K562 (cell line): ENCODE data around the gene SOCS2. TPM values are rescaled to one million over a fixed set of nuclear protein-coding genes. Genes with fewer than 3 reads are reported as not detected.

Experiments
- BACH1 ChIP-seq: fragments of 200-800 bp; sonication (Bioruptor generic); IDR thresholded peaks from 2 replicates; pipeline ENCODE4 v1.6.1; 2016; ENCODE audit warnings: missing genetic modification characterization, missing compliant biosample characterization
- C11orf30 ChIP-seq: fragments of 450-650 bp; IDR thresholded peaks from 2 replicates; pipeline ENCODE4 v1.6.1; 2016; ENCODE audit warnings: low read depth, mild to moderate bottlenecking
- CTBP1 ChIP-seq: fragments of 450-650 bp; IDR thresholded peaks from 2 replicates; pipeline ENCODE4 v1.6.1; 2016; ENCODE audit warnings: borderline replicate concordance
- DPF2 ChIP-seq: fragments of 450-650 bp; IDR thresholded peaks from 2 replicates; pipeline ENCODE4 v1.6.1; 2016
- FOXK2 ChIP-seq, 2 experiments: fragments of 450-650 bp; IDR thresholded peaks in 1 of 2; conservative IDR thresholded peaks in 1 of 2; 2 replicates each; pipeline ENCODE4 v1.6.1; 2016; ENCODE audit warnings: low read depth in 2 of 2, mild to moderate bottlenecking in 1 of 2
- FOXM1 ChIP-seq, 2 experiments: fragments of 450-650 bp in 1 of 2; sonication (generic) in 1 of 2; formaldehyde crosslinking in 1 of 2; IDR thresholded peaks; 2 replicates each; pipeline versions ENCODE4 v1.6.1 to v1.9.0; 2017 to 2022; ENCODE audit warnings: low read depth in 2 of 2, mild to moderate bottlenecking in 2 of 2, missing genetic modification reagents in 1 of 2, moderate library complexity in 1 of 2
- GATAD2B ChIP-seq: fragments of 450-650 bp; IDR thresholded peaks from 2 replicates; pipeline ENCODE4 v1.6.1; 2017; ENCODE audit warnings: mild to moderate bottlenecking, borderline replicate concordance
- JUND ChIP-seq, 2 experiments: IDR thresholded peaks; 2 replicates in 1 of 2; 3 replicates in 1 of 2; pipeline ENCODE4 v1.6.1; 2011; ENCODE audit warnings: borderline replicate concordance in 2 of 2, low read depth in 2 of 2, low read length in 2 of 2, improper control_type of control experiment in 1 of 2, missing biosample characterization in 1 of 2, missing genetic modification characterization in 1 of 2, missing genetic modification reagents in 1 of 2
- MAFF ChIP-seq: IDR thresholded peaks from 2 replicates; pipeline ENCODE4 v1.6.1; 2012; ENCODE audit warnings: low read length, improper control_type of control experiment
- MAFG ChIP-seq: fragments of 450-650 bp; conservative IDR thresholded peaks from 2 replicates; pipeline ENCODE4 v1.6.1; 2016; ENCODE audit warnings: missing genetic modification characterization, missing compliant biosample characterization
- NCOR1 ChIP-seq: fragments of 450-650 bp; IDR thresholded peaks from 2 replicates; pipeline ENCODE4 v1.6.1; 2016; ENCODE audit warnings: mild to moderate bottlenecking, moderate library complexity
- NFE2 ChIP-seq: IDR thresholded peaks from 2 replicates; pipeline ENCODE4 v1.6.1; 2014; ENCODE audit warnings: antibody characterized with exemption, low read depth
- RAD51 ChIP-seq: fragments of 450-650 bp; IDR thresholded peaks from 2 replicates; pipeline ENCODE4 v1.7.1; 2016; ENCODE audit warnings: low read depth, mild to moderate bottlenecking, borderline replicate concordance
- SMARCE1 ChIP-seq: fragments of 450-650 bp; IDR thresholded peaks from 2 replicates; pipeline ENCODE4 v1.7.1; 2016; ENCODE audit warnings: mild to moderate bottlenecking
- SOX6 ChIP-seq: fragments of 450-650 bp; IDR thresholded peaks from 2 replicates; pipeline ENCODE4 v1.6.1; 2014; ENCODE audit warnings: mild to moderate bottlenecking
- TAF9B ChIP-seq: fragments of 450-650 bp; IDR thresholded peaks from 2 replicates; pipeline ENCODE4 v1.6.1; 2018; ENCODE audit warnings: mild to moderate bottlenecking; ENCODE audit not compliant: partially characterized antibody
- TEAD4 ChIP-seq, 2 experiments: sonication (generic) in 1 of 2; formaldehyde crosslinking in 1 of 2; IDR thresholded peaks; 2 replicates each; pipeline versions ENCODE4 v1.6.1 to v1.8.0; 2012 to 2022; ENCODE audit warnings: borderline replicate concordance in 1 of 2, inconsistent platforms in 1 of 2, low read length in 1 of 2, mild to moderate bottlenecking in 1 of 2, missing genetic modification reagents in 1 of 2
- ZKSCAN1 ChIP-seq: fragments of 150-350 bp; IDR thresholded peaks from 2 replicates; pipeline ENCODE4 v1.6.1; 2016; ENCODE audit warnings: low read depth, low read length
- ZNF766 ChIP-seq: fragments of 200-800 bp; sonication (Bioruptor generic); conservative IDR thresholded peaks from 2 replicates; pipeline ENCODE4 v1.6.1; 2016; ENCODE audit warnings: missing genetic modification characterization, missing compliant biosample characterization
- polyA plus RNA-seq, 8 experiments: library from polyadenylated mRNA; depleted of rRNA in 4 of 8; stranded (reverse) in 5 of 8; unstranded in 3 of 8; fragments of >200 nt; fragmentation: Nextera tagmentation in 2 of 8; fragmentation: Illumina TruSeq in 1 of 8; extraction: Ambion mirVana in 2 of 8; extraction: Trizol in 1 of 8; gene quantifications; 2 replicates each; pipeline versions ENCODE4 v1.2.1 to v1.2.3, GENCODE V29; 2011 to 2014; ENCODE audit warnings: inconsistent platforms in 1 of 8, missing spikeins in 1 of 8
- total RNA-seq, 7 experiments: library from RNA; depleted of rRNA in 6 of 7; stranded (reverse); fragments of >200 nt in 6 of 7; fragmentation: Illumina TruSeq in 2 of 7; extraction: Trizol in 2 of 7; gene quantifications; 2 replicates each; pipeline versions ENCODE4 v1.2.1 to v1.2.3, GENCODE V29; 2011 to 2021; ENCODE audit warnings: low replicate concordance in 1 of 7
- TF ChIP-seq, protein P1 (sequence below): fragments of 250-450 bp; sonication (Bioruptor Pico); IDR thresholded peaks from 2 replicates; pipeline ENCODE4 v1.8.0; 2021; ENCODE audit warnings: moderate library complexity, mild to moderate bottlenecking, inconsistent platforms
- TF ChIP-seq, protein P2 (sequence below): fragments of 450-650 bp; IDR thresholded peaks from one replicate; pipeline ENCODE4 v1.6.1; 2018; ENCODE audit warnings: mild to moderate bottlenecking, moderate library complexity; ENCODE audit not compliant: partially characterized antibody
- TF ChIP-seq, protein P3 (sequence below): fragments of 450-650 bp; IDR thresholded peaks from 2 replicates; pipeline ENCODE4 v1.6.1; 2016; ENCODE audit warnings: mild to moderate bottlenecking

SOCS2 gene
- total and polyA plus RNA-seq, 9 of the 15 experiments (the other 6 are each of a cell fraction or from before 2014, with no cell fraction given) = 37.0 to 162 (median 98.7) TPM

DNA sequence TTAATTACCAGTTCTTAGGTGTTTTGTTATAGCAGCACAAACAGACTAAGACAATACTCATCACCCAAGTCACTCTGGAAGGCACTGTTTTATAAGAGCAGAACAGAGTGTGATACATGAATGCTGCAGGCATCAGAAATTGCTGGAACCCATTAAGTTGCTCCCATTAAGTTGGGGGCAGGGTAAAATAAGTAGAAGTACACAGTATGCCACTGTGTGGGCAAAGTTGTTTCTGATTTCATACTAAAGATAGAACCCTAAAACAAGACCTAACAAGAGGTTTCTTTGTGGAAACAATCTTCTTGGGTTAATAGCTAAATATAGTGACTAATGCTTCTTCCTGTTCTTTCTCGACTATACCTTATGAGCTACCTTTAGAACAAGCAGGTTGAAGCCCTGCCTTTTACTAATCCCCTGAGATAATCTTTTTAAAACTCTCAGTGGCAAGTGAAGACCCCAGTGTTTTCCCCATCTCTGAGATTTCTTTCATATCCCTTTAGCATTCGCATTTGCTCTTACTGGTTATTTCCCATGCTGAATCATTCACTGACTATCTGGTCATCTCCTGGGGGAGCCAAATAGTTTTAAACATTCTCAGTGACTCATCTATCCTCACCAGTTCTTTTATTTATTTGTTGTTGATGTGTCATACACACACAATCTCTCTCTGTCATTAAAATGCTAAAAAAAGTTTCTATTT lies 52.3 kb downstream of the SOCS2 start (continued):
- TF ChIP-seq, protein P1, sequence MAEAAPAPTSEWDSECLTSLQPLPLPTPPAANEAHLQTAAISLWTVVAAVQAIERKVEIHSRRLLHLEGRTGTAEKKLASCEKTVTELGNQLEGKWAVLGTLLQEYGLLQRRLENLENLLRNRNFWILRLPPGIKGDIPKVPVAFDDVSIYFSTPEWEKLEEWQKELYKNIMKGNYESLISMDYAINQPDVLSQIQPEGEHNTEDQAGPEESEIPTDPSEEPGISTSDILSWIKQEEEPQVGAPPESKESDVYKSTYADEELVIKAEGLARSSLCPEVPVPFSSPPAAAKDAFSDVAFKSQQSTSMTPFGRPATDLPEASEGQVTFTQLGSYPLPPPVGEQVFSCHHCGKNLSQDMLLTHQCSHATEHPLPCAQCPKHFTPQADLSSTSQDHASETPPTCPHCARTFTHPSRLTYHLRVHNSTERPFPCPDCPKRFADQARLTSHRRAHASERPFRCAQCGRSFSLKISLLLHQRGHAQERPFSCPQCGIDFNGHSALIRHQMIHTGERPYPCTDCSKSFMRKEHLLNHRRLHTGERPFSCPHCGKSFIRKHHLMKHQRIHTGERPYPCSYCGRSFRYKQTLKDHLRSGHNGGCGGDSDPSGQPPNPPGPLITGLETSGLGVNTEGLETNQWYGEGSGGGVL = no peak
- TF ChIP-seq MAFF = peak; percentile 67; the same call in 1 of the 2 replicates
- peak; percentile 88 for TF ChIP-seq MAFG
- TF ChIP-seq SOX6 = peak; percentile 54; the same call in 1 of the 2 replicates
- TF ChIP-seq NCOR1 = 0 out of 2 replicates have a peak, but pooled peaks have one; percentile 47
- TF ChIP-seq TAF9B = peak; percentile 41
- TF ChIP-seq, protein P2, sequence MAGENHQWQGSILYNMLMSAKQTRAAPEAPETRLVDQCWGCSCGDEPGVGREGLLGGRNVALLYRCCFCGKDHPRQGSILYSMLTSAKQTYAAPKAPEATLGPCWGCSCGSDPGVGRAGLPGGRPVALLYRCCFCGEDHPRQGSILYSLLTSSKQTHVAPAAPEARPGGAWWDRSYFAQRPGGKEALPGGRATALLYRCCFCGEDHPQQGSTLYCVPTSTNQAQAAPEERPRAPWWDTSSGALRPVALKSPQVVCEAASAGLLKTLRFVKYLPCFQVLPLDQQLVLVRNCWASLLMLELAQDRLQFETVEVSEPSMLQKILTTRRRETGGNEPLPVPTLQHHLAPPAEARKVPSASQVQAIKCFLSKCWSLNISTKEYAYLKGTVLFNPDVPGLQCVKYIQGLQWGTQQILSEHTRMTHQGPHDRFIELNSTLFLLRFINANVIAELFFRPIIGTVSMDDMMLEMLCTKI = no peak
- TF ChIP-seq CTBP1 = peak; percentile 23; the same call in 1 of the 2 replicates
- TF ChIP-seq NFE2 = peak; percentile 97
- peak; percentile 95 for TF ChIP-seq JUND (IDR thresholded peaks at IDR 0.05; ENCODE audit: borderline replicate concordance, low read depth, low read length)
- peak; percentile 95 for TF ChIP-seq JUND (tag; IDR thresholded peaks at IDR 0.05; ENCODE audit: borderline replicate concordance, low read depth, low read length)
- 0 out of 2 replicates have a peak, but pooled peaks have one; percentile 18 for TF ChIP-seq FOXM1 (IDR thresholded peaks at IDR 0.05; ENCODE audit: low read depth)
- TF ChIP-seq FOXM1 (CRISPR knock-in tag; IDR thresholded peaks at IDR 0.05; ENCODE audit: low read depth) = no peak
- peak; percentile 97 for TF ChIP-seq DPF2
- peak; percentile 75 for TF ChIP-seq TEAD4 (IDR thresholded peaks at IDR 0.05; ENCODE audit: low read length)
- no peak for TF ChIP-seq TEAD4 (CRISPR knock-in tag; IDR thresholded peaks at IDR 0.05; ENCODE audit: borderline replicate concordance)
- TF ChIP-seq ZKSCAN1 = no peak
- TF ChIP-seq BACH1 (tag) = peak; percentile 77; the same call in 1 of the 2 replicates
- TF ChIP-seq FOXK2 (conservative IDR thresholded peaks at IDR 0.05 in 1 of 2, IDR thresholded peaks at IDR 0.05 in 1 of 2; ENCODE audit: low read depth in 2 of 2) = peak; percentile 33 to 46; a peak in 1 of 4 replicates
- TF ChIP-seq RAD51 = no peak
- TF ChIP-seq, protein P3, sequence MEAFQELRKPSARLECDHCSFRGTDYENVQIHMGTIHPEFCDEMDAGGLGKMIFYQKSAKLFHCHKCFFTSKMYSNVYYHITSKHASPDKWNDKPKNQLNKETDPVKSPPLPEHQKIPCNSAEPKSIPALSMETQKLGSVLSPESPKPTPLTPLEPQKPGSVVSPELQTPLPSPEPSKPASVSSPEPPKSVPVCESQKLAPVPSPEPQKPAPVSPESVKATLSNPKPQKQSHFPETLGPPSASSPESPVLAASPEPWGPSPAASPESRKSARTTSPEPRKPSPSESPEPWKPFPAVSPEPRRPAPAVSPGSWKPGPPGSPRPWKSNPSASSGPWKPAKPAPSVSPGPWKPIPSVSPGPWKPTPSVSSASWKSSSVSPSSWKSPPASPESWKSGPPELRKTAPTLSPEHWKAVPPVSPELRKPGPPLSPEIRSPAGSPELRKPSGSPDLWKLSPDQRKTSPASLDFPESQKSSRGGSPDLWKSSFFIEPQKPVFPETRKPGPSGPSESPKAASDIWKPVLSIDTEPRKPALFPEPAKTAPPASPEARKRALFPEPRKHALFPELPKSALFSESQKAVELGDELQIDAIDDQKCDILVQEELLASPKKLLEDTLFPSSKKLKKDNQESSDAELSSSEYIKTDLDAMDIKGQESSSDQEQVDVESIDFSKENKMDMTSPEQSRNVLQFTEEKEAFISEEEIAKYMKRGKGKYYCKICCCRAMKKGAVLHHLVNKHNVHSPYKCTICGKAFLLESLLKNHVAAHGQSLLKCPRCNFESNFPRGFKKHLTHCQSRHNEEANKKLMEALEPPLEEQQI = 0 out of 2 replicates have a peak, but pooled peaks have one; percentile 18
- peak; percentile 96 for TF ChIP-seq SMARCE1
- TF ChIP-seq GATAD2B = 0 out of 2 replicates have a peak, but pooled peaks have one; percentile 12
- TF ChIP-seq ZNF766 (CRISPR knock-in tag) = peak; percentile 69
- peak; percentile 87 for TF ChIP-seq C11orf30
